WTC11 (cell line): ENCODE data around the gene ADGRB2. TPM values are rescaled to one million over a fixed set of nuclear protein-coding genes. Genes with fewer than 3 reads are reported as not detected.
A peak's percentile ranks its signal among the peaks of the same experiment; 100 is the strongest.

ENCODE experiments used
- ATAC-seq: fragments of 200-7000 bp; cut with Tn5 transposase; 2 replicates; pipeline ENCODE4 v1.10.0; 2021; ENCODE audit warnings: mild to moderate bottlenecking, moderate library complexity
- CTCF ChIA-PET: fragments of 300-600 bp; sonication (Branson Sonifier 250); formaldehyde crosslinking; loops from one replicate; lab custom pipeline; 2021; ENCODE audit warnings: antibody characterized with exemption; lab: Charles Lee
- POLR2A ChIA-PET: fragments of 350-600 bp; sonication (Branson Sonifier 250); formaldehyde crosslinking; loops from one replicate; lab custom pipeline; 2021; ENCODE audit warnings: antibody characterized with exemption; lab: Charles Lee
- DNase-seq: peaks from one replicate; pipeline ENCODE4 v3.0.0; 2021; ENCODE audit warnings: low spot score
- H3K27ac Mint-ChIP-seq: 2 replicates; pipeline ENCODE4 v1.8.0; 2021; ENCODE audit warnings: mixed read lengths
- H3K27me3 Mint-ChIP-seq: 2 replicates; pipeline ENCODE4 v1.8.0; 2021; ENCODE audit warnings: low read depth, mild to moderate bottlenecking, moderate library complexity, mixed read lengths
- H3K36me3 Mint-ChIP-seq: 2 replicates; pipeline ENCODE4 v1.8.0; 2021; ENCODE audit warnings: mixed read lengths
- H3K4me1 Mint-ChIP-seq: 2 replicates; pipeline ENCODE4 v1.8.0; 2022; ENCODE audit warnings: mixed read lengths
- H3K4me3 Mint-ChIP-seq: 2 replicates; pipeline ENCODE4 v1.8.0; 2021; ENCODE audit warnings: mild to moderate bottlenecking, moderate library complexity, mixed read lengths
- H3K9me3 Mint-ChIP-seq: 2 replicates; pipeline ENCODE4 v1.8.0; 2021; ENCODE audit warnings: mixed read lengths
- JUN ChIP-seq: sonication (generic); formaldehyde crosslinking; IDR thresholded peaks from 2 replicates; pipeline ENCODE4 v1.8.0; 2023; ENCODE audit warnings: mild to moderate bottlenecking, missing genetic modification reagents
- NR1H2 ChIP-seq: sonication (generic); formaldehyde crosslinking; IDR thresholded peaks from 2 replicates; pipeline ENCODE4 v1.9.0; 2021; ENCODE audit warnings: mild to moderate bottlenecking, moderate library complexity, missing genetic modification reagents
- SMAD4 ChIP-seq: sonication (generic); formaldehyde crosslinking; IDR thresholded peaks from 2 replicates; pipeline ENCODE4 v1.8.0; 2022; ENCODE audit warnings: mild to moderate bottlenecking, missing genetic modification reagents
- ZNF138 ChIP-seq: sonication (generic); formaldehyde crosslinking; conservative IDR thresholded peaks from 2 replicates; pipeline ENCODE4 v1.8.1; 2022; ENCODE audit warnings: mild to moderate bottlenecking, moderate library complexity, missing genetic modification reagents
- ZNF219 ChIP-seq: sonication (generic); formaldehyde crosslinking; IDR thresholded peaks from 2 replicates; pipeline ENCODE4 v1.8.0; 2023; ENCODE audit warnings: missing genetic modification reagents, mild to moderate bottlenecking, borderline replicate concordance
- ZNF232 ChIP-seq: sonication (generic); formaldehyde crosslinking; IDR thresholded peaks from 2 replicates; pipeline ENCODE4 v1.8.0; 2022; ENCODE audit warnings: mild to moderate bottlenecking, missing genetic modification reagents
- ZNF423 ChIP-seq: fragments of 250-450 bp; sonication (Bioruptor Pico); IDR thresholded peaks from 2 replicates; pipeline ENCODE4 v2.1.2; 2022; ENCODE audit warnings: mild to moderate bottlenecking, moderate library complexity
- total RNA-seq: library from RNA; stranded (reverse); gene quantifications from 3 replicates; pipeline ENCODE4 v1.2.3, GENCODE V29; 2021
- TF ChIP-seq, protein P1 (sequence below): sonication (generic); formaldehyde crosslinking; IDR thresholded peaks from 2 replicates; pipeline ENCODE4 v1.8.0; 2023; ENCODE audit warnings: missing genetic modification reagents, mild to moderate bottlenecking, borderline replicate concordance
- TF ChIP-seq, protein P2 (sequence below): sonication (generic); formaldehyde crosslinking; IDR thresholded peaks from 2 replicates; pipeline ENCODE4 v1.8.1; 2023; ENCODE audit warnings: mild to moderate bottlenecking, missing genetic modification reagents
- TF ChIP-seq, protein P3 (sequence below): sonication (generic); formaldehyde crosslinking; IDR thresholded peaks from 2 replicates; pipeline ENCODE4 v1.8.1; 2022; ENCODE audit warnings: mild to moderate bottlenecking, missing genetic modification reagents, moderate library complexity, borderline replicate concordance
- TF ChIP-seq, protein P4 (sequence below): sonication (generic); formaldehyde crosslinking; IDR thresholded peaks from 2 replicates; pipeline ENCODE4 v1.8.1; 2022; ENCODE audit warnings: low read depth, mild to moderate bottlenecking, moderate library complexity, missing genetic modification reagents, borderline replicate concordance

Gene ADGRB2
- total RNA-seq, 1 experiment from 2014 or later: 39.3 TPM

DNA sequence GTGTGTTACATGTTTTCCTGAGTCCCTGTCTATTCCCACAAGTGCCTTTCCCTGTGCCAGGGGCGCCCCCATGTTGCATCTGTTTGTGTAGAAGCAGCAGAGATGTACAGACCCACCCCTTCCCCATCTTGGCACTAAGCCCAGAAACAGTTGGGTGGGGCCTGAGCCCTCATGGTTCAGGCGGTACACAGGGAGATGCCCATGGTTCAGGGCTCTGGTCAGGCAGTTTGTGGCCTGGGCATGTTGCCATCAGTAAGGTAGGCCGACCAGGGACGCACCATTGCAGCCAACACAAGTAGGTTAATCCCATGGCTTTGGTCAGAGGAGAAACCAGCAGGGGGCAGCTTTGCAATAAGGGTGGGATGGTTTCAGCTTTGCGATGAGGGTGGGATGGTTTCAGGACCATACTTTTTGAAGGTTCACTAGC, 914 bp upstream of the ADGRB2 start (continued):
- TF ChIP-seq, protein P1, sequence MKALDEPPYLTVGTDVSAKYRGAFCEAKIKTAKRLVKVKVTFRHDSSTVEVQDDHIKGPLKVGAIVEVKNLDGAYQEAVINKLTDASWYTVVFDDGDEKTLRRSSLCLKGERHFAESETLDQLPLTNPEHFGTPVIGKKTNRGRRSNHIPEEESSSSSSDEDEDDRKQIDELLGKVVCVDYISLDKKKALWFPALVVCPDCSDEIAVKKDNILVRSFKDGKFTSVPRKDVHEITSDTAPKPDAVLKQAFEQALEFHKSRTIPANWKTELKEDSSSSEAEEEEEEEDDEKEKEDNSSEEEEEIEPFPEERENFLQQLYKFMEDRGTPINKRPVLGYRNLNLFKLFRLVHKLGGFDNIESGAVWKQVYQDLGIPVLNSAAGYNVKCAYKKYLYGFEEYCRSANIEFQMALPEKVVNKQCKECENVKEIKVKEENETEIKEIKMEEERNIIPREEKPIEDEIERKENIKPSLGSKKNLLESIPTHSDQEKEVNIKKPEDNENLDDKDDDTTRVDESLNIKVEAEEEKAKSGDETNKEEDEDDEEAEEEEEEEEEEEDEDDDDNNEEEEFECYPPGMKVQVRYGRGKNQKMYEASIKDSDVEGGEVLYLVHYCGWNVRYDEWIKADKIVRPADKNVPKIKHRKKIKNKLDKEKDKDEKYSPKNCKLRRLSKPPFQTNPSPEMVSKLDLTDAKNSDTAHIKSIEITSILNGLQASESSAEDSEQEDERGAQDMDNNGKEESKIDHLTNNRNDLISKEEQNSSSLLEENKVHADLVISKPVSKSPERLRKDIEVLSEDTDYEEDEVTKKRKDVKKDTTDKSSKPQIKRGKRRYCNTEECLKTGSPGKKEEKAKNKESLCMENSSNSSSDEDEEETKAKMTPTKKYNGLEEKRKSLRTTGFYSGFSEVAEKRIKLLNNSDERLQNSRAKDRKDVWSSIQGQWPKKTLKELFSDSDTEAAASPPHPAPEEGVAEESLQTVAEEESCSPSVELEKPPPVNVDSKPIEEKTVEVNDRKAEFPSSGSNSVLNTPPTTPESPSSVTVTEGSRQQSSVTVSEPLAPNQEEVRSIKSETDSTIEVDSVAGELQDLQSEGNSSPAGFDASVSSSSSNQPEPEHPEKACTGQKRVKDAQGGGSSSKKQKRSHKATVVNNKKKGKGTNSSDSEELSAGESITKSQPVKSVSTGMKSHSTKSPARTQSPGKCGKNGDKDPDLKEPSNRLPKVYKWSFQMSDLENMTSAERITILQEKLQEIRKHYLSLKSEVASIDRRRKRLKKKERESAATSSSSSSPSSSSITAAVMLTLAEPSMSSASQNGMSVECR: no peak
- TF ChIP-seq ZNF423 (no peak), NR1H2 (CRISPR knock-in tag) (no peak), ZNF138 (CRISPR knock-in tag) (no peak)
- TF ChIP-seq, protein P2, sequence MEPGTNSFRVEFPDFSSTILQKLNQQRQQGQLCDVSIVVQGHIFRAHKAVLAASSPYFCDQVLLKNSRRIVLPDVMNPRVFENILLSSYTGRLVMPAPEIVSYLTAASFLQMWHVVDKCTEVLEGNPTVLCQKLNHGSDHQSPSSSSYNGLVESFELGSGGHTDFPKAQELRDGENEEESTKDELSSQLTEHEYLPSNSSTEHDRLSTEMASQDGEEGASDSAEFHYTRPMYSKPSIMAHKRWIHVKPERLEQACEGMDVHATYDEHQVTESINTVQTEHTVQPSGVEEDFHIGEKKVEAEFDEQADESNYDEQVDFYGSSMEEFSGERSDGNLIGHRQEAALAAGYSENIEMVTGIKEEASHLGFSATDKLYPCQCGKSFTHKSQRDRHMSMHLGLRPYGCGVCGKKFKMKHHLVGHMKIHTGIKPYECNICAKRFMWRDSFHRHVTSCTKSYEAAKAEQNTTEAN: no peak
- TF ChIP-seq, all 79 proteins: peak for 0

DNA sequence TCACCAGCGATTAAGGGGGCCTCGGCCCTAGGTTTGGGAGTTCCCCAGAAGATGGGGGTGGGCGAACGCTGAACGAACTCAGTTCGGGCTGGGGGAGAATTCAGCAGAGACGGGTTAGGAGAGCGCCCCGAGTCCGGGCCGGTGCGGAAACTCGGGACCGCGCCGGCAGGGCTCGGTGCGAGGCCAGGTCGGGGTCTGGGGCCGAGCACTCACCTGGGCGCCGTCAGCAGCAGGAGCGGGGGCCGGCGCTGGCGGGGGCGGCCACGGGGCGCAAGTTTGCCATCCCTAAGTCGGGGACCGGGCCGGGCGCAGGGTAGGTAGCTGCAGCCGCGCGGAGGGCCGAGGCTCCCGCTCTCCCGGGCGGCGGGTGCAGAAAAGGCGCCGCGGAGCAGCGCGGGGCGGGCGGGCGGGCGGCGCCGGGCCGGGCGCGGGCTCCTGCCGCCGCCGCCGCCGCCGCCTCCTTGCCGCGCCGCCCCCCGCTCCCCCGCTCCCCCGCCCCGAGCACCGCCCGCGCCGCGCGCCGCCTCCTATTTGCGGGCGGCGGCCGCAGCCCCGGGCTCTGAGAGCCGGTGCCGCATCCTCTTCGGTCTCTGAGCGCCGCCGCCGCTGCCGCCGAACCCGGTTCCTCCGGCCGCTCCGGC, 349 bp downstream of the ADGRB2 start:
- Mint-ChIP-seq H3K9me3 (no peaks in the 10 kb centered on the region), H3K36me3 (no peaks in the 10 kb centered on the region)
- no peak for TF ChIP-seq ZNF232 (CRISPR knock-in tag)
- no peak for TF ChIP-seq ZNF138 (CRISPR knock-in tag)
- TF ChIP-seq ZNF219: no peak
- no peak for TF ChIP-seq SMAD4 (CRISPR knock-in tag)
- TF ChIP-seq, protein P1: no peak
- TF ChIP-seq JUN (CRISPR knock-in tag): no peak
- TF ChIP-seq, protein P3, sequence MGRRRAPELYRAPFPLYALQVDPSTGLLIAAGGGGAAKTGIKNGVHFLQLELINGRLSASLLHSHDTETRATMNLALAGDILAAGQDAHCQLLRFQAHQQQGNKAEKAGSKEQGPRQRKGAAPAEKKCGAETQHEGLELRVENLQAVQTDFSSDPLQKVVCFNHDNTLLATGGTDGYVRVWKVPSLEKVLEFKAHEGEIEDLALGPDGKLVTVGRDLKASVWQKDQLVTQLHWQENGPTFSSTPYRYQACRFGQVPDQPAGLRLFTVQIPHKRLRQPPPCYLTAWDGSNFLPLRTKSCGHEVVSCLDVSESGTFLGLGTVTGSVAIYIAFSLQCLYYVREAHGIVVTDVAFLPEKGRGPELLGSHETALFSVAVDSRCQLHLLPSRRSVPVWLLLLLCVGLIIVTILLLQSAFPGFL (CRISPR knock-in tag): no peak
- TF ChIP-seq, protein P4, sequence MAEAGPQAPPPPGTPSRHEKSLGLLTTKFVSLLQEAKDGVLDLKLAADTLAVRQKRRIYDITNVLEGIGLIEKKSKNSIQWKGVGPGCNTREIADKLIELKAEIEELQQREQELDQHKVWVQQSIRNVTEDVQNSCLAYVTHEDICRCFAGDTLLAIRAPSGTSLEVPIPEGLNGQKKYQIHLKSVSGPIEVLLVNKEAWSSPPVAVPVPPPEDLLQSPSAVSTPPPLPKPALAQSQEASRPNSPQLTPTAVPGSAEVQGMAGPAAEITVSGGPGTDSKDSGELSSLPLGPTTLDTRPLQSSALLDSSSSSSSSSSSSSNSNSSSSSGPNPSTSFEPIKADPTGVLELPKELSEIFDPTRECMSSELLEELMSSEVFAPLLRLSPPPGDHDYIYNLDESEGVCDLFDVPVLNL (CRISPR knock-in tag): no peak
- TF ChIP-seq, all 79 proteins: peak for 0
- ChIA-PET CTCF (interaction anchor here (0.9 to 13.3 kb wide), 19 partner anchors 9 to 214 kb away, joined by 3 to 282 read pairs (median 8); partner anchors contain the start of genes COL16A1 and PEF1), POLR2A (interaction anchor here (1.3 kb wide), 1 partner anchor 25 kb away, joined by 6 read pairs; no protein-coding TSS in a partner anchor)
- Mint-ChIP-seq H3K27me3 (peaks cover 22% of the 10 kb centered on the region), H3K4me1 (peaks cover 64% of the 10 kb centered on the region), H3K4me3 (peak overlapping the region; percentile 82), H3K27ac (no peak overlapping the region)
- DNase-seq (no peak), ATAC-seq (no peak)
